NCI-H2227 (cell line): ENCODE data around the gene TNFSF10.
"Not testable (repeated sequence)": the region's sequence is repeated elsewhere in the genome, so short reads cannot be mapped to it uniquely, and the experiment has no call there.

ENCODE experiments used
- DNase-seq: peaks from one replicate; lab custom pipeline; 2025; ENCODE audit not compliant: unreplicated experiment; lab: John Stamatoyannopoulos, UW

Gene TNFSF10

DNA sequence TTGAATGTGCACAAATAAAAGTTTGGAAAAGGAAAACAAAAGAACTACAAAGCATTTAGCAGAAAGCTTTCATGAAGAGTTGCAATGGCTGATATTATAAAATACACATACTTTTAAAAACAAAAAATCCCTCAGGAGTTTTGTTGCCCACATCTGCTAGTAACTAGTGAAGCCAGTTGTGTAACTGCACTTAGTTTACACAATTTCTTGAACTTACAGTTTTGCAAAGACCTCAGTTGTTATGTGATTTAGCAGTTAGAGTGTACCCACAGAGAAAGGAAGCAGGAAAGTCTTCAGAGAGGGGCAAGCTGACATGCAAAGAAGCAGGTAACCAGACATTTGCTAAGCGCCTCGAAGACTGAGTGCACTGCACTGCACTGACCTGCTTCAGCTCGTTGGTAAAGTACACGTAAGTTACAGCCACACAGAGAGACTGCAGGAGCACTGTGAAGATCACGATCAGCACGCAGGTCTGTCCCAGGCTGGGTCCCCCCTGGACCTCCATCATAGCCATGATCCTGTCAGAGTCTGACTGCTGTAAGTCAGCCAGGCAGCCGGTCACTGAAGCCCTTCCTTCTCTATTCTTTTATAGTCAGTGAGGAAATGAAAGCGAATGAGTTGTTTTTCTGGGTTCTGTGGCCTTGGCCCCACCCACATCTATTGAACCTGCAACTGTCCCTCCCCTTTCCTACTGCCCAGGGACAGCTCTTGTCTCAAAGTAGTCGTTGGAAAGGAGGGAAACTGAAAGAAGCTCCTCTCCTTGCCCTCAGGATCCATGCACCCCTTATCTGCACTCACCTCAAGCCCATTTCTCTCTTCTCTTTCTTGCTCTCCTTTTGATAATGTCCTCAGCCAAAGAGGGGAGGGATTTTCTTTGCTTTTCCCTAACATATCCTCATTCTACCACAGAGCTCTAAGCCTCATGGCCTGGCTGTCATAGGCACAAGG is at the start of gene TNFSF10:
TSS of gene TNFSF10 (minus strand) at position 560 of the 948 bp plus-strand sequence. CDS start at position 514, 46 bp downstream.
- DNase-seq: peak; percentile 10

DNA sequence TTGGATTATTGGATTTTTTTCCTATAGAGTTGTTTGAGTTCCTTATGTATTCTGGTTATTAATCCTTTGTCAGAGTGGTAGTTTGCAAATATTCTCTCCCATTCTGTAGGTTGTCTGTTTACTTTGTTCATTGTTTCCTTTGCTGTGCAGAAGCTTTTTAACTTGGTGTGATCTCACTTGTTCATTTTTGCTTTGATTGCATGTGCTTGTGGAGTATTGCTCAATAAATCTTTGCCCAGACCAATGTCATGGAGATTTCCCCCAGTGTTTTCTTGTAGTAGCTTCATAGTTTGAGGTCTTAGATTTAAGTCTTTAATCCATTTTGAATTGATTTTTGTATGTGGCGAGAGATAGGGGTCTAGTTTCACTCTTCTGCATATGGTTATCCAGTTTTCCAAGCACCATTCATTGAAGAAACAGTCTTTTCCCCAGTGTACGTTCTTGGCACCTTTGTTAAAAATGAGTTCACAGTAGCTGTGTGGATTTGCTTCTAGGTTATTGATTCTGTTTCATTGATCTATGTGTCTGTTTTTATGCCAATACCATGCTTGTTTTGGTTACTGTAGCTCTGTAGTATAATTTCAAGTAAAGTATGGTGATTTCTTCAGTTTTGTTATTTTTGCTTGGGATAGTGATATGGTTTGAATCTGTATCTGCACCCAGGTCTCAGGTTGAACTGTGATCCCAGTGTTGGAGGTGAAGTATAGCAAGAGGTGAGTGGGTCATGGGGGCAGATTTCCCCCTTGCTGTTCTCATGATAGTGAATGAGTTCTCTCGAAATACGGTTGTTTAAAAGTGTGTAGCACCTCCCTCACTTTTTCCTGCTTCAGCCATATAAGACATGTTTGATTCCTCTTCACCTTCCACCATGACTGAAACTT is 46.1 kb upstream of the TNFSF10 start:
- DNase-seq: no peak

GRCh38 chr3:172568701-172569100 is 45.5 kb upstream of the TNFSF10 start:
- DNase-seq: no peak

DNA sequence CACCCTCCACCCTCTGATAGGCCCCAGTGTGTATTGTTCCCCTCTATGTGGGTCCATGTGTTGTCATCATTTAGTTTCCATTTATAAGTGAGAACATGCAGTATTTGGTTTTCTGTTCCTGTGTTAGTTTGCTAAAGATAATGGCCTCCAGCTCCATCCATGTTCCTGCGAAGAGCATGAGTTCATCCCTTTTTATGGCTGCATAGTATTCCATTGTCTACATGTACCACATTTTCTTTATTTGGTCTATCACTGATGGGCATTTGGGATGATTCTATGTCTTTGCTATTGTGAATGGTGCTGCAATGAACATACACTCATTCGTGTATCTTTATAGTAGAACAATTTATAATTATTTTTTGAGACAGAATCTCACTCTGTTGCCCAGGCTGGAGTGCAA is 43.6 kb upstream of the TNFSF10 start:
- DNase-seq: not testable (repeated sequence)

DNA sequence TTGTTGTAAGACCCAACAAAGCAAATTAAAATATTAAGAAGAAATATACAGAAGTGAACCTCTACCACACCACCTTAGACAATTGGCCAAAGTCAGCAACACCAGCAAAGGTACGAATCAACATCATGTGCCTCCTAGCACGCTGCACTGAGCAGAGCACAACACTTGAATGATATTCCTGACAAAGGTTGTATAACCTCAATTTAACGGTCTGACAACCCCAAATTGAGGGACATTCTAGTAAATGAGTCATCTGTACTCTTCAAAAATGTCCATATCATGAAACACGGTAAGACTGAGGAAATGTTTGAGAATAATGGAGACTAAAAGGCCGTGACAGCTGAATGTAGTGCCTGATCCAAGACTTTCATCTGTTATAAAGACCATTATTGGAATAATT is 41.3 kb upstream of the TNFSF10 start:
- no peak for DNase-seq

GRCh38 chr3:172562871-172563865 is 39.9 kb upstream of the TNFSF10 start:
- peak; percentile 17 for DNase-seq

- no peak for DNase-seq
Observed at GRCh38 chr3:172561897-172562640, 38.8 kb upstream of the TNFSF10 start.

- no peak for DNase-seq
Observed at GRCh38 chr3:172560586-172560985, 37.4 kb upstream of the TNFSF10 start.

DNA sequence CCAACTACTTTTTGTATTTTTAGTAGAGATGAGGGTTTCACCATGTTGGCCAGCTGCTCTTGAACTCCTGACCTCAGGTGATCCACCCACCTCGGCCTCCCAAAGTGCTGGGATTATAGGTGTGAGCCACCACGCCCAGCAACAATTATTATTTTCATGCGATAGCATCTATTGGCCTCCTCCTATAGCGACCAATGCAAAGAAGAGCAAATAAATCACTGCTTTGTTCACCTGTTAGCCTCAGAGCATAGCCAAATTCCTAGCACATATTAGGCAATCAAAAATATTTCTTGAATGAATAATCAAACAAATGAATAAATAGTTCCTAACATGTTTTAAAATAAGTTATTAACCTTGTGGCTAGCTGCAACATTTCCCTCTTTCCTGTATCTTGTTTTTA is 36.8 kb upstream of the TNFSF10 start:
- no peak for DNase-seq

GRCh38 chr3:172559020-172559419 is 35.8 kb upstream of the TNFSF10 start:
- no peak for DNase-seq

GRCh38 chr3:172557515-172558220 is 34.4 kb upstream of the TNFSF10 start:
- DNase-seq: no peak

- DNase-seq: no peak
Observed at GRCh38 chr3:172553526-172554252, 30.5 kb upstream of the TNFSF10 start.

- DNase-seq: no peak
Observed at GRCh38 chr3:172552607-172553006, 29.4 kb upstream of the TNFSF10 start.

DNA sequence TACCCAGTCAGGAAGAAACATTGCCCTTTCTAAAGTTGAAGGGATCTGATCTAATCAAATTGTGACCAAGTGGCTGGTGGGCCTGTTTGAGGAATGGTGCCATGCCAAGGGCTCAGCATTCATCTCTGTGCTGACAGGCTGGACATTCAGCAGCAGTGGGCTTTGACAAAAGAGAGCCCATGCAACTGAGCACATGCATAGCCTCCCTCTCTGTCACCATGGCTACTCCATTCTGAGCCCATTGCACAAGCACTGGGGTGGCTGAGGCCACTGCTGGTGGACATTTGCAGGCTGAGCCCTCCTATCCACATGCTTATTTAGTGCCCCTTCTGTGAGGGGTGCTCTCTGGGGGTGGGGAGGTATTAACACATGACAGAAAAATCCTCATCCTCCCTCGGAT is 28.6 kb upstream of the TNFSF10 start:
- DNase-seq: no peak

DNA sequence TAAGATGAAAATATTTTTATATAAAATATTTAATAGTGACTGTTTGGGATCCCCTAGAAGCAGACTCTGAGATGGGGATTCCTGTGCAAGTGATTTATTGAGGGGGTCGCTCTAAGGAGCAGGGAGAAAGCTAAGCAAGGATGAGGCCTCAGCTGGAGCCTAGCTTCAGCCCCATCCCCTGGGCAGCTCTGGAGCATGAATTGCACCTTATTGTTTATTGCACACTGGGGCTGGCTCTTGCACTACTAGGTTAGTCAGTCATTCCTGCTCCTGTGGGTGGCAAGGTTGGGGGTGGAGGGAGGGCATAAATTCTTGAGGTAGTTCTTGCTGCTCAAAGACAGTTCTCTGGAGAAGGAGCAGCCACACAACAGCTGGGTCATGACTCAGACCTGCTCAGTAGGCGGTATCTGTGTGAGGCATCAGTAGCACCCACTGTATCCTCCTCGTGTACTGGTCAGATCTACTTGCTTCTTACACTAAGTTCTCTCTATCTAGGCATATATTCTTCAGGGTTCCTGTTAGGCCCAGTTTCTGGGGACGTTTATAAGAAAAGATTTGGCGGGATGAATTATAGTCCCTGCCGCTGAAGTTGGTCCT is 27.2 kb upstream of the TNFSF10 start:
- DNase-seq: no peak

DNA sequence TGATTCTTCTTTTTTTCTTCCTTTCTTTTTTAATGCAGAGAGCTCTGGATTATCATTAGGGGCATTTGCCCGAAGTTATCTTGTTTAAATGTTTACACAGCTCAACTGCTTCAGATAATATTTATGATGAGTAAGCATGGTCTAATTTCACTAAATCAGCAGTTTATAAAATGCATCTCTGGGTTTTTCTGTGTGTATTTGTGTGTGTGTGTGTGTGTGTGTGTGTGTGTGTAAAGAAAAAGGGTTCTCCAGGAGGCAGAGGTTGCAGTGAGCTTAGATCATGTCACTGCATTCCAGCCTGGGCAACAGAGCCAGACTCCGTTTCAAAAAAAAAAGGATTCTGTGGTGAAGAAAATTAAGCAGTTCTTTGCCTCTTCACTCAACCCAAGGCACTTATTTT is 25.9 kb upstream of the TNFSF10 start:
- DNase-seq: no peak

GRCh38 chr3:172546628-172547214 is 23.5 kb upstream of the TNFSF10 start:
- DNase-seq: no peak

- no peak for DNase-seq
Observed at GRCh38 chr3:172546105-172546504, 22.9 kb upstream of the TNFSF10 start.
